AG09319 (cell line): ENCODE results near the gene FAM47C.
"Not testable (repeated sequence)": the region's sequence is repeated elsewhere in the genome, so short reads cannot be mapped to it uniquely, and the experiment has no call there.

Source experiments
- DNase-seq: peaks from one replicate; pipeline ENCODE4 v3.0.0-alpha.2; 2010; ENCODE audit warnings: low read depth; ENCODE audit errors: extremely low read depth
- CTCF ChIP-seq: IDR thresholded peaks from 2 replicates; pipeline ENCODE4 v1.5.1; 2011; ENCODE audit warnings: low read depth, mild to moderate bottlenecking, inconsistent platforms, low read length, moderate library complexity

Gene FAM47C

GRCh38 chrX:37008182-37008581 lies at the start of gene FAM47C:
Gene FAM47C, plus strand, starts transcription at chrX:37008366. Its CDS starts 45 bp downstream, at chrX:37008411.
- not testable (repeated sequence) for DNase-seq

DNA sequence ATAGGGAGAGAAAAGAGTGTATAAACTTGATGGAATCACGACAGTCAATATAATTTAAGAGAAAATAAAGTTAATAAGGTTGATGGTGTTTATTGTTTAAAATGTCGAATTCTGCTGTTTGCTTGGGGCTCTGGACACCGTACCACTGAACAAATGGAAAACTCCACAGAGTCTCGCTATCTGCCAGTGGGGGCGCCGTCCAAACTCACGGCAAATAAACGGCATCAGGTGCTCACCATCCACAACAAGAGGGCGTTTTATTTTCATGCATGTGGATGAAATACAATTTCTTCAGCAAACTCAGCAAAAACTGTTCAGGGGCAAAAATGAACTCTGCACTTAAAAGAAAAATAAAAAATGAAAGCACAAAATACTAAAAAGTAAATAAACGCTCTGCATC lies 46.6 kb upstream of the FAM47C start:
- no peak for DNase-seq
- TF ChIP-seq CTCF: no peak

DNA sequence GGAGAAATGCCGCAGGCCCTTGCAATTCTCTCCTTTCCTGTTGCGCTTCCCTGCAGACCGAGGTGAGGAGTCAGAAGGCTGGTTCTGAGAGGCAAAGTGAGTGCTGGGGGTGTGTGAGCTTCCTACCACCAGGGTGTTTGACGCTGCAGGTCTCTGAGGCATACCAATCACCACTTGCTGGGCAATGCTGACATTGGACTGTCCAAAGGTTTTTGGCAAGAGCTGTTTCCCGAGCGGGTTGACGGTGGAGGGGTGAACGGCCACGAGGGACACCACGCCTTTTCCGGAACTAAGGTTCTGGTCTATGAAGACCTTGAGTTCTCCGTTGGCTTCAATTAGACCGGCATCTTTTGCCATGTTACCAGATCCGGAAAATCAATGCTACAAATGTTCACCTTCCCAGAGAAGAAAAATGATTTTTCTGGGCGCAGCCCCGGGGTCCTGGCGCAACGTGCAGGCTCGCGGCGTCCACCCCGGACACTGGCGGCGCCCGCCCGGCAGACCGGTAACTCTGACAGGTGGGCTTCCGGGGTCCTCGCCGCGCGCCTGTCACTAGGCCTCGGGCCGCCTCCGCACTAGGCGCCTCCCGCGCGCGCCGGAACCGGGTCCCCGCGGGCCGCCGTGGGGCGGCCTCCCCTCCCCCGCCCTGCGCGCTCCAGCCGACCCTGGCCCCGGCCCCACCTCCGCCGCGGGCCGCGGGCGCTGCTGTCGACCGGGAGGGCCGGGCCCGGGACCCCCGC lies 44.9 kb upstream of the FAM47C start:
- no peak for TF ChIP-seq CTCF
- no peak for DNase-seq

- TF ChIP-seq CTCF: no peak
- DNase-seq: no peak
These were observed 44.3 kb upstream of the FAM47C start for GRCh38 chrX:36963852-36964251.

- no peak for TF ChIP-seq CTCF
- DNase-seq: no peak
These were observed 34.6 kb upstream of the FAM47C start for GRCh38 chrX:36973575-36973974.

DNA sequence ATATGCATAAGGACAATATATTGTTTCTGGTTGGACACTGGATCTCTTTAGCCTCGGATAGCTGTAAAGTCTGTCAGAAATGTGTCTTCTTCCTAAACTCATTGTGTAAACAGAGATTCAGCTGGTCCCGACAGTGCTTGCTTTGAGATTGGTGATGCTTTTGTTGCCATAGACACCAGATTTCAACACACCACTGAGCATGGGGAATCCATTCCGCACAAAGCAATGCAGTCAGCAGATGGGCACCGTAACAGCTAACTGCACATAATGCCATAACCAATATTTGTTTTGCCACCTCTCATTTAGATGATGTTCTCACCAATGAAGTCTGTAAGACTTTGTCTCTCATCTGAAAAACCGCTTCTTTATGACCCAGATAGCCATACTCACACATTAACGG lies 33.3 kb upstream of the FAM47C start:
- DNase-seq: no peak
- TF ChIP-seq CTCF: no peak

- TF ChIP-seq CTCF: no peak
- DNase-seq: no peak
These were observed 29.3 kb upstream of the FAM47C start for GRCh38 chrX:36978886-36979285.

GRCh38 chrX:36983831-36984230 lies 24.3 kb upstream of the FAM47C start:
- no peak for DNase-seq
- no peak for TF ChIP-seq CTCF

DNA sequence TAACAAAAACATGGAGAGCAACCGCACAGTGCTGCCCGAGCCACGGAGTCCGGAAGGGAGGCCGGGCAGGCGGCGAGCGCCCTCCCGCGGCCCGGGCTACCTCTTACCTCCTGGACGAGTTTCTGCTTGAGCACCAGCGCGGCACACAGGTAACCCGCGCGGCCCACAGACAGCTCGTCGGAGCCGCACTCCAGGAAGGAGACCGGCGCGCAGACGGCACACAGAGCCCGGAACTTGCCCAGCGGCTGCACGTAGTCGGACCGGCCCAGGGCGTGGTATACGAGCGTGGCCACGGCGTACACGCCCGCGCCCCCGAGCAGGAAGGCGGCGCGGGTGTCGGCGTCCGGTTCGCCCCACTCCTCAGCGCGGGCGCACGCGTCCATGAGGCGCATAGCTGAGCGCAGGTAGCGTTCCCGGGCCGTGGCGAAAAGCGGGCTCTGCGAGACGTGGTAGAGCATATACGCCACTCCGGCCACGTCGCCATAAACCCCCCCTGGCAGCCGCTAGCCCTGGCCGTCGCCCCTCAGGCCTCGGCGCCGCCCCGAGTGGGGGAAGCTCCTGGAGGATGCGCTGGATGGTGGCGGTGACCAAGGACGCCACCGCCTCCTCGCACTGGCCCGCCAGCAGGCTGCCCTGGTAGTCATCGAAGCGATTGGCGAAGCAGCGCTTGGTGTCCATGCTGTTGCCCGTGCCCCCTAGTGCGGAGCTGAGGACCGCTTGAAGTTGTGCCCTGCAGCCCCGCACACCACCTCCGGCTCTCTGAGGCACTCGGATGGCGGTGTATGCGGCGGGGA lies 22.6 kb upstream of the FAM47C start:
- DNase-seq: not testable (repeated sequence)
